Glutamatergic neuron (in vitro differentiated cells): ENCODE data around the gene SORBS2. TPM values are rescaled to one million over a fixed set of nuclear protein-coding genes. Genes with fewer than 3 reads are reported as not detected.

Experiments used
- DNase-seq: peaks from one replicate; pipeline ENCODE4 v3.0.0; 2022
- H3K27ac Mint-ChIP-seq: one replicate; pipeline ENCODE4 v1.8.0; 2020; ENCODE audit warnings: mild to moderate bottlenecking, mixed read lengths, inconsistent platforms; ENCODE audit not compliant: unreplicated experiment
- H3K27me3 Mint-ChIP-seq: one replicate; pipeline ENCODE4 v1.8.0; 2020; ENCODE audit warnings: mild to moderate bottlenecking, moderate library complexity, mixed read lengths, inconsistent platforms; ENCODE audit not compliant: unreplicated experiment
- H3K36me3 Mint-ChIP-seq: one replicate; pipeline ENCODE4 v1.8.0; 2020; ENCODE audit warnings: mild to moderate bottlenecking, mixed read lengths, inconsistent platforms; ENCODE audit not compliant: unreplicated experiment
- H3K4me1 Mint-ChIP-seq: one replicate; pipeline ENCODE4 v1.8.0; 2020; ENCODE audit warnings: mild to moderate bottlenecking, low read depth, mixed read lengths, inconsistent platforms; ENCODE audit not compliant: unreplicated experiment
- H3K4me3 Mint-ChIP-seq: one replicate; pipeline ENCODE4 v1.8.0; 2020; ENCODE audit warnings: mild to moderate bottlenecking, mixed read lengths, inconsistent platforms; ENCODE audit not compliant: unreplicated experiment
- H3K9me3 Mint-ChIP-seq: one replicate; pipeline ENCODE4 v1.8.0; 2020; ENCODE audit warnings: mild to moderate bottlenecking, moderate library complexity, mixed read lengths, inconsistent platforms; ENCODE audit not compliant: unreplicated experiment
- CTCF ChIP-seq: fragments of 200-600 bp; sonication (generic); IDR thresholded peaks from one replicate; pipeline ENCODE4 v1.5.0; 2021; ENCODE audit not compliant: partially characterized antibody, unreplicated experiment
- total RNA-seq: library from RNA; stranded (reverse); fragmentation: NEBNext Ultra II Directional; extraction: Animal tissue kit (Norgen Biotek cat#: 25700); gene quantifications from one replicate; pipeline ENCODE4 v1.2.1, GENCODE V29; 2021; ENCODE audit not compliant: unreplicated experiment

SORBS2 gene
- total RNA-seq, 1 donor from 2014 or later: 95.5 TPM

GRCh38 chr4:185821029-185821419 is 9.0 kb upstream of the SORBS2 start:
- Mint-ChIP-seq H3K27me3 (peaks cover 3% of the 10 kb centered on the region), H3K9me3 (peaks cover 3% of the 10 kb centered on the region), H3K27ac (no peak overlapping the region), H3K36me3 (peaks cover 4% of the 10 kb centered on the region), H3K4me1 (peaks cover 2% of the 10 kb centered on the region), H3K4me3 (no peak overlapping the region)
- no peak for DNase-seq
- no peak for TF ChIP-seq CTCF

GRCh38 chr4:185820146-185821028 is 8.4 kb upstream of the SORBS2 start:
- no peak overlapping the region for H3K4me3 Mint-ChIP-seq
- H3K9me3 Mint-ChIP-seq: peaks cover 3% of the 10 kb centered on the region
- peaks cover 4% of the 10 kb centered on the region for H3K36me3 Mint-ChIP-seq
- no peak overlapping the region for H3K27ac Mint-ChIP-seq
- peaks cover 3% of the 10 kb centered on the region for H3K27me3 Mint-ChIP-seq
- no peak for TF ChIP-seq CTCF
- no peak for DNase-seq
- peaks cover 2% of the 10 kb centered on the region for H3K4me1 Mint-ChIP-seq

- H3K4me1 Mint-ChIP-seq: peaks cover 4% of the 10 kb centered on the region
- no peak overlapping the region for H3K27ac Mint-ChIP-seq
- H3K36me3 Mint-ChIP-seq: peaks cover 4% of the 10 kb centered on the region
- no peak for DNase-seq
- no peak for TF ChIP-seq CTCF
- no peak overlapping the region for H3K4me3 Mint-ChIP-seq
- peaks cover 3% of the 10 kb centered on the region for H3K27me3 Mint-ChIP-seq
- H3K9me3 Mint-ChIP-seq: peaks cover 3% of the 10 kb centered on the region
Observed at GRCh38 chr4:185819144-185819543, 7.2 kb upstream of the SORBS2 start.

- no peak for DNase-seq
- H3K4me1 Mint-ChIP-seq: peaks cover 14% of the 10 kb centered on the region
- no peak for TF ChIP-seq CTCF
- peaks cover 4% of the 10 kb centered on the region for H3K36me3 Mint-ChIP-seq
- peaks cover 3% of the 10 kb centered on the region for H3K27me3 Mint-ChIP-seq
- H3K9me3 Mint-ChIP-seq: peaks cover 6% of the 10 kb centered on the region
- H3K27ac Mint-ChIP-seq: no peak overlapping the region
- H3K4me3 Mint-ChIP-seq: no peak overlapping the region
Observed at GRCh38 chr4:185817403-185817818, 5.4 kb upstream of the SORBS2 start.

- Mint-ChIP-seq H3K27me3 (no peaks in the 10 kb centered on the region), H3K4me1 (peaks cover 43% of the 10 kb centered on the region), H3K27ac (no peak overlapping the region), H3K9me3 (peaks cover 3% of the 10 kb centered on the region), H3K36me3 (no peaks in the 10 kb centered on the region), H3K4me3 (peak overlapping the region; percentile 27)
- no peak for TF ChIP-seq CTCF
- DNase-seq: no peak
Observed at GRCh38 chr4:185813133-185813532, 1.1 kb upstream of the SORBS2 start.
